Thyroid gland (tissue), 4 donors: ENCODE measurements around the gene DICER1. TPM values are rescaled to one million over a fixed set of nuclear protein-coding genes. Genes with fewer than 3 reads are reported as not detected.

Experiments
- DNase-seq, 2 donors: peaks; one replicate each; pipeline ENCODE4 v3.0.0-alpha.2; 2019
- H3K27ac ChIP-seq, 3 donors: fragments of 200-600 bp; sonication (generic); 1 replicate in 2 of 3; 2 replicates in 1 of 3; pipeline ENCODE4 v1.5.1; 2016 to 2019; ENCODE audit warnings: mild to moderate bottlenecking in 1 of 3, moderate library complexity in 1 of 3
- H3K27me3 ChIP-seq: fragments of 200-600 bp; sonication (generic); one replicate; pipeline ENCODE4 v1.5.1; 2019
- H3K36me3 ChIP-seq, 2 donors: fragments of 200-600 bp; sonication (generic); one replicate each; pipeline ENCODE4 v1.5.1; 2016 to 2019
- H3K4me1 ChIP-seq, 2 donors: fragments of 200-600 bp; sonication (generic); one replicate each; pipeline ENCODE4 v1.5.1; 2017 to 2019
- H3K4me3 ChIP-seq, 3 donors: fragments of 200-600 bp; sonication (generic); replicated peaks in 1 of 3; 1 replicate in 2 of 3; 2 replicates in 1 of 3; pipeline ENCODE4 v1.5.1; 2016; ENCODE audit warnings: mild to moderate bottlenecking in 1 of 3
- H3K9me3 ChIP-seq: fragments of 200-600 bp; sonication (generic); one replicate; pipeline ENCODE4 v1.5.1; 2017
- CTCF ChIP-seq, 6 experiments: fragments of 200-600 bp in 3 of 6; fragments of 450-650 bp in 3 of 6; sonication (generic) in 3 of 6; IDR thresholded peaks; one replicate each; pipeline ENCODE4 v1.5.1; 2016 to 2019; ENCODE audit warnings: antibody characterized with exemption in 6 of 6, mild to moderate bottlenecking in 2 of 6, inconsistent platforms in 1 of 6, moderate library complexity in 1 of 6
- POLR2A ChIP-seq, 2 donors: fragments of 450-650 bp; IDR thresholded peaks; one replicate each; pipeline ENCODE4 v1.6.1; 2017; ENCODE audit warnings: antibody characterized with exemption in 2 of 2, mild to moderate bottlenecking in 2 of 2, moderate library complexity in 1 of 2
- WGBS, 2 donors: methylation state at CpG; one replicate each; pipeline ENCODE4 v1.1.5; 2017; 5-methylcytosine and 5-hydroxymethylcytosine counted together
- intact Hi-C: fragments of 100-400 bp; cut with DNase I; formaldehyde crosslinking; loops from one replicate; pipeline ENCODE4 v1.15.1; 2023
- total RNA-seq, 4 donors: library from RNA; depleted of rRNA; stranded (reverse); fragments of >200 nt; gene quantifications; one replicate each; pipeline ENCODE4 v1.2.3, GENCODE V29; 2016

The DICER1 gene
- total RNA-seq, 4 donors from 2014 or later, result 66.5 to 96.8 (median 78.8) TPM

GRCh38 chr14:95049952-95050351 is 107.4 kb downstream of the DICER1 start:
- Histone ChIP-seq H3K4me3 (no peak overlapping the region), H3K36me3 (no peaks in the 10 kb centered on the region), H3K27ac (no peak overlapping the region), H3K9me3 (no peaks in the 10 kb centered on the region), H3K27me3 (no peaks in the 10 kb centered on the region), H3K4me1 (no peaks in the 10 kb centered on the region)
- intact Hi-C loops, result no loop called here
- no peak for DNase-seq
- TF ChIP-seq CTCF (IDR thresholded peaks at IDR 0.05) (no peak), POLR2A (IDR thresholded peaks at IDR 0.05) (no peak)

GRCh38 chr14:95048771-95049312 is 108.5 kb downstream of the DICER1 start:
- no peak for DNase-seq
- intact Hi-C loops, result no loop called here
- TF ChIP-seq POLR2A (IDR thresholded peaks at IDR 0.05) (no peak), CTCF (IDR thresholded peaks at IDR 0.05) (no peak)

DNA sequence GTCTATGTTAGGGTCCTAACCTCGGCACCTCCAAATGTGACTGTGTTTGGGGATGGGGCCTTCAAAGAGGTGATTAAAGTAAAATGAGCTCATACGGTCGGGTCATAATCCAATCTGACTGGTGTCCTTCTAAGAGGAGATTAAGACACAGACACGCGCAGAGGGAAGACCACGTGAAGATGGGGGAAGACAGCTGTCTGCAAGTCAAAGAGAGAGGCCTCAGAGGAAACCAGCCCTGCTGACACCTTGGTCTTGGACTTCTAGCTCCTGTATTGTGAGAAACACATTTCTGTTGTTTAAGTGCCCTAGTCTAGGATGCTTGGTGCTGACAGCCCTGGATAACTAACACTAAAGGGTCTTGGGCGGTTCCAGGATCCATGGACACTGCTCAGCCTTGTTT is 109.6 kb downstream of the DICER1 start:
- Histone ChIP-seq H3K4me1 (no peaks in the 10 kb centered on the region), H3K27me3 (no peaks in the 10 kb centered on the region), H3K4me3 (no peak overlapping the region), H3K27ac (no peak overlapping the region), H3K36me3 (no peaks in the 10 kb centered on the region), H3K9me3 (no peaks in the 10 kb centered on the region)
- TF ChIP-seq POLR2A (IDR thresholded peaks at IDR 0.05), result no peak
- TF ChIP-seq CTCF (IDR thresholded peaks at IDR 0.05), result no peak
- intact Hi-C loops, result no loop called here
- DNase-seq, result no peak
- WGBS, 2 donors, result 88 to 91% methylated on average over 7 of the region's 7 CpGs

More at GRCh38 chr14:95048771-95049312, 108.5 kb downstream of the DICER1 start:
- no peak overlapping the region for H3K4me3 ChIP-seq
- no peaks in the 10 kb centered on the region for H3K36me3 ChIP-seq
- no peak overlapping the region for H3K27ac ChIP-seq
- no peaks in the 10 kb centered on the region for H3K9me3 ChIP-seq
- H3K27me3 ChIP-seq, result no peaks in the 10 kb centered on the region
- 89 to 93% methylated on average over 10 of the region's 10 CpGs for WGBS, 2 donors
- H3K4me1 ChIP-seq, result no peaks in the 10 kb centered on the region

- no peaks in the 10 kb centered on the region for H3K9me3 ChIP-seq
- no peaks in the 10 kb centered on the region for H3K27me3 ChIP-seq
- no peak overlapping the region for H3K4me3 ChIP-seq
- no peaks in the 10 kb centered on the region for H3K4me1 ChIP-seq
- WGBS, 2 donors, result 83 to 88% methylated on average over 25 to 28 of the region's 28 CpGs
- intact Hi-C loops, result no loop called here
- no peak for DNase-seq
- TF ChIP-seq CTCF (IDR thresholded peaks at IDR 0.05), result no peak
- TF ChIP-seq POLR2A (IDR thresholded peaks at IDR 0.05), result no peak
- H3K36me3 ChIP-seq, result no peaks in the 10 kb centered on the region
- no peak overlapping the region for H3K27ac ChIP-seq
Observed at GRCh38 chr14:95046711-95047681, 110.3 kb downstream of the DICER1 start.

- TF ChIP-seq CTCF (IDR thresholded peaks at IDR 0.05), result no peak
- TF ChIP-seq POLR2A (IDR thresholded peaks at IDR 0.05), result no peak
- WGBS, 2 donors, result 94% methylated on average over 15 of the region's 15 CpGs
- intact Hi-C loops, result no loop called here
Observed at GRCh38 chr14:95045836-95046430, 111.4 kb downstream of the DICER1 start.

More at GRCh38 chr14:95045836-95046430, 111.4 kb downstream of the DICER1 start:
- DNase-seq, result no peak
- no peaks in the 10 kb centered on the region for H3K36me3 ChIP-seq
- peaks cover 0 to under 1% of the 10 kb centered on the region in 2 donors for H3K4me1 ChIP-seq
- no peak overlapping the region for H3K27ac ChIP-seq
- H3K9me3 ChIP-seq, result no peaks in the 10 kb centered on the region
- no peak overlapping the region for H3K4me3 ChIP-seq
- no peaks in the 10 kb centered on the region for H3K27me3 ChIP-seq
